BE2C (cell line): Measurements from ENCODE around the gene PIK3R3.

Experiments used
- DNase-seq: peaks from one replicate; pipeline ENCODE4 v3.0.0-alpha.2; 2020
- H3K27me3 ChIP-seq: fragments of 250-450 bp; sonication (Bioruptor Pico); 2 replicates; pipeline ENCODE4 v1.5.1; 2020; ENCODE audit warnings: mild to moderate bottlenecking
- H3K36me3 ChIP-seq: fragments of 250-450 bp; sonication (Bioruptor Pico); 2 replicates; pipeline ENCODE4 v1.5.1; 2020; ENCODE audit warnings: mild to moderate bottlenecking
- H3K4me1 ChIP-seq: fragments of 250-450 bp; sonication (Bioruptor Pico); 2 replicates; pipeline ENCODE4 v1.5.1; 2020
- H3K4me3 ChIP-seq: 2 replicates; pipeline ENCODE4 v1.5.1; 2011; ENCODE audit warnings: low read depth, low read length
- H3K9me3 ChIP-seq: fragments of 250-450 bp; sonication (Bioruptor Pico); 2 replicates; pipeline ENCODE4 v1.5.1; 2020
- CTCF ChIP-seq: IDR thresholded peaks from 2 replicates; pipeline ENCODE4 v1.5.1; 2012; ENCODE audit warnings: mild to moderate bottlenecking, low read depth, low read length

PIK3R3 gene

GRCh38 chr1:46034601-46035516 is 97.6 kb downstream of the PIK3R3 start:
- Histone ChIP-seq H3K9me3 (no peaks in the 10 kb centered on the region), H3K4me3 (no peak overlapping the region), H3K27me3 (no peaks in the 10 kb centered on the region), H3K36me3 (no peaks in the 10 kb centered on the region; the same call in none of the 2 replicates), H3K4me1 (no peaks in the 10 kb centered on the region)
- TF ChIP-seq CTCF: no peak
- DNase-seq: no peak

GRCh38 chr1:46030876-46031660 is 101.4 kb downstream of the PIK3R3 start:
- Histone ChIP-seq H3K4me3 (no peak overlapping the region), H3K27me3 (no peaks in the 10 kb centered on the region), H3K4me1 (no peaks in the 10 kb centered on the region), H3K36me3 (no peaks in the 10 kb centered on the region; the same call in 1 of the 2 replicates), H3K9me3 (no peaks in the 10 kb centered on the region)
- TF ChIP-seq CTCF: no peak
- DNase-seq: no peak

- no peak for TF ChIP-seq CTCF
- H3K4me3 ChIP-seq: no peak overlapping the region
- no peaks in the 10 kb centered on the region for H3K27me3 ChIP-seq
- no peaks in the 10 kb centered on the region; the same call in 1 of the 2 replicates for H3K36me3 ChIP-seq
- no peak for DNase-seq
- H3K9me3 ChIP-seq: no peaks in the 10 kb centered on the region
- no peaks in the 10 kb centered on the region for H3K4me1 ChIP-seq
Measured at GRCh38 chr1:46030074-46030870, 102.2 kb downstream of the PIK3R3 start.

- Histone ChIP-seq H3K27me3 (no peaks in the 10 kb centered on the region), H3K36me3 (no peaks in the 10 kb centered on the region; the same call in 1 of the 2 replicates), H3K4me3 (no peak overlapping the region), H3K9me3 (no peaks in the 10 kb centered on the region), H3K4me1 (no peaks in the 10 kb centered on the region)
- no peak for TF ChIP-seq CTCF
- DNase-seq: no peak
Measured at GRCh38 chr1:46027788-46028573, 104.4 kb downstream of the PIK3R3 start.

GRCh38 chr1:46026531-46026930 is 105.9 kb downstream of the PIK3R3 start:
- DNase-seq: no peak
- H3K4me3 ChIP-seq: no peak overlapping the region
- H3K9me3 ChIP-seq: no peaks in the 10 kb centered on the region
- no peak for TF ChIP-seq CTCF
- no peaks in the 10 kb centered on the region for H3K27me3 ChIP-seq
- no peaks in the 10 kb centered on the region; the same call in 1 of the 2 replicates for H3K36me3 ChIP-seq
- H3K4me1 ChIP-seq: no peaks in the 10 kb centered on the region
